ENCODE results near the gene PTBP3. TPM values are rescaled to one million over a fixed set of nuclear protein-coding genes. Genes with fewer than 3 reads are reported as not detected.

PTBP3 gene
- total RNA-seq, 1 experiment from 2014 or later: 73.1 TPM

DNA sequence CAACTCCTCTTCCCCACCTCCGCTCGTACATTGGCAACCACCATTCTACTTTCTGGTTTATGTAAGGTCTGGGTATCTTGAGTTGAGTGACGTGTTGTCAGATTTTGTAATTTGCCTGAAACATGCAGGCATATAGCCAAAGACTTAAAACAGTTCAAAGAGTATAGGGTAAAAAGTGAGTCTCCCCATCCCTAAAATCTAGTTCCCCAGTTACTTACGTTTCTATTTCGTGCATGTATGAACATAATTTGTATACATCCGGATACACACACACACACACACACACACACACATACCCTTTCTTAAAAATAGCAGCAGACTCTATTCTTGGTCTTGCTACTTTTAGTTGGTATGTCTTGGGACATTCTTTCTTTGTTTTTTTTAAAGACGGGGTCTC is 47.4 kb upstream of the PTBP3 start:
- DNase-seq: no peak
- H3K27ac Mint-ChIP-seq (ENCODE audit: unreplicated experiment): peak overlapping the region; percentile 89
- no peaks in the 10 kb centered on the region for H3K9me3 Mint-ChIP-seq (ENCODE audit: low read depth, unreplicated experiment)
- H3K27me3 Mint-ChIP-seq (ENCODE audit: unreplicated experiment): no peaks in the 10 kb centered on the region
- peaks cover 30% of the 10 kb centered on the region for H3K36me3 Mint-ChIP-seq (ENCODE audit: insufficient read depth, unreplicated experiment)
- intact Hi-C loops (cut with micrococcal nuclease; ENCODE audit: unreplicated experiment): no loop called here
- peak overlapping the region; percentile 94 for H3K4me3 Mint-ChIP-seq (ENCODE audit: low read depth, unreplicated experiment)
- TF ChIP-seq, protein P1, sequence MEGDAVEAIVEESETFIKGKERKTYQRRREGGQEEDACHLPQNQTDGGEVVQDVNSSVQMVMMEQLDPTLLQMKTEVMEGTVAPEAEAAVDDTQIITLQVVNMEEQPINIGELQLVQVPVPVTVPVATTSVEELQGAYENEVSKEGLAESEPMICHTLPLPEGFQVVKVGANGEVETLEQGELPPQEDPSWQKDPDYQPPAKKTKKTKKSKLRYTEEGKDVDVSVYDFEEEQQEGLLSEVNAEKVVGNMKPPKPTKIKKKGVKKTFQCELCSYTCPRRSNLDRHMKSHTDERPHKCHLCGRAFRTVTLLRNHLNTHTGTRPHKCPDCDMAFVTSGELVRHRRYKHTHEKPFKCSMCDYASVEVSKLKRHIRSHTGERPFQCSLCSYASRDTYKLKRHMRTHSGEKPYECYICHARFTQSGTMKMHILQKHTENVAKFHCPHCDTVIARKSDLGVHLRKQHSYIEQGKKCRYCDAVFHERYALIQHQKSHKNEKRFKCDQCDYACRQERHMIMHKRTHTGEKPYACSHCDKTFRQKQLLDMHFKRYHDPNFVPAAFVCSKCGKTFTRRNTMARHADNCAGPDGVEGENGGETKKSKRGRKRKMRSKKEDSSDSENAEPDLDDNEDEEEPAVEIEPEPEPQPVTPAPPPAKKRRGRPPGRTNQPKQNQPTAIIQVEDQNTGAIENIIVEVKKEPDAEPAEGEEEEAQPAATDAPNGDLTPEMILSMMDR (IDR thresholded peaks at IDR 0.05; ENCODE audit: unreplicated experiment): no peak
- CTCF ChIA-PET: interaction anchor here (0.9 kb wide), 1 partner anchor 19 kb away, joined by 4 read pairs; no protein-coding TSS in a partner anchor
- no TSS peak for BruUV-seq (replicated peaks)
- H3K4me1 Mint-ChIP-seq (ENCODE audit: low read depth, unreplicated experiment): peaks cover 20% of the 10 kb centered on the region

- CTCF ChIA-PET: interaction anchor here (0.7 to 1.1 kb wide), 3 partner anchors 20 to 1930 kb away, joined by 3 to 4 read pairs (median 4); partner anchors contain the start of gene INIP
- intact Hi-C loops (cut with micrococcal nuclease; ENCODE audit: unreplicated experiment): no loop called here
- peaks cover 20% of the 10 kb centered on the region for H3K4me1 Mint-ChIP-seq (ENCODE audit: low read depth, unreplicated experiment)
Observed at GRCh38 chr9:112380102-112380824, 46.8 kb upstream of the PTBP3 start, which contains the start of gene HSDL2. HSDL2 (plus strand) TSS chr9:112380108; CDS start chr9:112380164, 56 bp downstream.

GRCh38 chr9:112379177-112380101 is 46.0 kb upstream of the PTBP3 start:
- CTCF ChIA-PET: interaction anchor here (0.7 to 1.1 kb wide), 4 partner anchors 21 to 1931 kb away, joined by 3 to 4 read pairs (median 4); partner anchors contain the start of gene INIP
- TSS peak; percentile 60 for BruUV-seq (replicated peaks)
- intact Hi-C loops (cut with micrococcal nuclease; ENCODE audit: unreplicated experiment): no loop called here
- H3K4me1 Mint-ChIP-seq (ENCODE audit: low read depth, unreplicated experiment): peaks cover 20% of the 10 kb centered on the region
- DNase-seq: peak; percentile 97
- TF ChIP-seq, protein P1 (IDR thresholded peaks at IDR 0.05; ENCODE audit: unreplicated experiment): no peak
- H3K9me3 Mint-ChIP-seq (ENCODE audit: low read depth, unreplicated experiment): no peaks in the 10 kb centered on the region
- peaks cover 30% of the 10 kb centered on the region for H3K36me3 Mint-ChIP-seq (ENCODE audit: insufficient read depth, unreplicated experiment)
- peak overlapping the region; percentile 94 for H3K4me3 Mint-ChIP-seq (ENCODE audit: low read depth, unreplicated experiment)
- no peaks in the 10 kb centered on the region for H3K27me3 Mint-ChIP-seq (ENCODE audit: unreplicated experiment)
- peak overlapping the region; percentile 86 for H3K27ac Mint-ChIP-seq (ENCODE audit: unreplicated experiment)

More at GRCh38 chr9:112380102-112380824, 46.8 kb upstream of the PTBP3 start, which contains the start of gene HSDL2:
- TSS peak; percentile 43 for BruUV-seq (replicated peaks)
- TF ChIP-seq, protein P1 (IDR thresholded peaks at IDR 0.05; ENCODE audit: unreplicated experiment): no peak
- Mint-ChIP-seq H3K9me3 (ENCODE audit: low read depth, unreplicated experiment) (no peaks in the 10 kb centered on the region), H3K27me3 (ENCODE audit: unreplicated experiment) (no peaks in the 10 kb centered on the region), H3K4me3 (ENCODE audit: low read depth, unreplicated experiment) (peak within 1 kb of the TSS; percentile 94), H3K36me3 (ENCODE audit: insufficient read depth, unreplicated experiment) (peaks cover 30% of the 10 kb centered on the region), H3K27ac (ENCODE audit: unreplicated experiment) (peak within 1 kb of the TSS; percentile 89)
- no peak for DNase-seq

All from Calu3 (cell line).